ENCODE data around the gene NAT10. TPM values are rescaled to one million over a fixed set of nuclear protein-coding genes. Genes with fewer than 3 reads are reported as not detected.
"Not testable (repeated sequence)": the region's sequence is repeated elsewhere in the genome, so short reads cannot be mapped to it uniquely, and the experiment has no call there.

NAT10 gene
- total and polyA plus RNA-seq, 2 experiments from 2014 or later, result 19.4 to 23.6 TPM

GRCh38 chr11:34178209-34178821 is 72.9 kb downstream of the NAT10 start:
- no peak for DNase-seq (ENCODE audit: low read depth in 1 of 2, low spot score in 1 of 2)
- Histone ChIP-seq H3K27ac (no peak overlapping the region), H3K27me3 (no peaks in the 10 kb centered on the region), H3K4me3 (no peak overlapping the region), H3K9me3 (ENCODE audit: low read depth) (no peaks in the 10 kb centered on the region), H3K36me3 (peaks cover 4% of the 10 kb centered on the region), H3K4me1 (ENCODE audit: low read depth) (peaks cover 8% of the 10 kb centered on the region)
- no peak for TF ChIP-seq CTCF (IDR thresholded peaks at IDR 0.05; ENCODE audit: low read depth, low read length)

- H3K9me3 ChIP-seq (ENCODE audit: low read depth), result no peaks in the 10 kb centered on the region
- no peaks in the 10 kb centered on the region for H3K27me3 ChIP-seq
- peaks cover 4% of the 10 kb centered on the region for H3K36me3 ChIP-seq
- no peak for DNase-seq (ENCODE audit: low read depth in 1 of 2, low spot score in 1 of 2)
- no peak overlapping the region for H3K27ac ChIP-seq
- H3K4me1 ChIP-seq (ENCODE audit: low read depth), result peaks cover 8% of the 10 kb centered on the region
- no peak for TF ChIP-seq CTCF (IDR thresholded peaks at IDR 0.05; ENCODE audit: low read depth, low read length)
- H3K4me3 ChIP-seq, result no peak overlapping the region
These were observed 73.7 kb downstream of the NAT10 start for GRCh38 chr11:34179026-34179675.

GRCh38 chr11:34180040-34180813 is 74.8 kb downstream of the NAT10 start:
- Histone ChIP-seq H3K4me3 (no peak overlapping the region), H3K4me1 (ENCODE audit: low read depth) (peaks cover 3% of the 10 kb centered on the region), H3K27me3 (no peaks in the 10 kb centered on the region), H3K36me3 (peaks cover 4% of the 10 kb centered on the region), H3K9me3 (ENCODE audit: low read depth) (no peaks in the 10 kb centered on the region), H3K27ac (no peak overlapping the region)
- TF ChIP-seq CTCF (IDR thresholded peaks at IDR 0.05; ENCODE audit: low read depth, low read length), result no peak
- DNase-seq (ENCODE audit: low read depth in 1 of 2, low spot score in 1 of 2), result no peak

GRCh38 chr11:34180814-34181165 is 75.4 kb downstream of the NAT10 start:
- not testable (repeated sequence) for H3K9me3 ChIP-seq (ENCODE audit: low read depth); H3K27me3 ChIP-seq; H3K27ac ChIP-seq; H3K36me3 ChIP-seq; DNase-seq (ENCODE audit: low read depth in 1 of 2, low spot score in 1 of 2); H3K4me1 ChIP-seq (ENCODE audit: low read depth); H3K4me3 ChIP-seq

- Histone ChIP-seq H3K9me3 (ENCODE audit: low read depth) (no peaks in the 10 kb centered on the region), H3K36me3 (peaks cover 4% of the 10 kb centered on the region), H3K27me3 (no peaks in the 10 kb centered on the region), H3K4me1 (ENCODE audit: low read depth) (peaks cover 5% of the 10 kb centered on the region), H3K4me3 (no peak overlapping the region), H3K27ac (no peak overlapping the region)
- TF ChIP-seq CTCF (IDR thresholded peaks at IDR 0.05; ENCODE audit: low read depth, low read length), result no peak
- no peak for DNase-seq (ENCODE audit: low read depth in 1 of 2, low spot score in 1 of 2)
These were observed 75.8 kb downstream of the NAT10 start for GRCh38 chr11:34181251-34181650.

Data from cardiac muscle cell (in vitro differentiated cells and primary cell).